Naive B cell (primary cell): Measurements from ENCODE around the gene CYBC1. TPM values are rescaled to one million over a fixed set of nuclear protein-coding genes. Genes with fewer than 3 reads are reported as not detected.

Experiments used
- ATAC-seq, 2 donors: fragments of 150-1000 bp; cut with Tn5 transposase; 2 replicates each; pipeline ENCODE4 v1.10.0; 2021; ENCODE audit warnings: low read depth in 2 of 2, mild to moderate bottlenecking in 2 of 2, moderate library complexity in 2 of 2
- DNase-seq: peaks from one replicate; pipeline ENCODE4 v3.0.0; 2022
- H3K27ac Mint-ChIP-seq, 6 donors: one replicate each; pipeline ENCODE4 v1.8.0; 2020 to 2022; ENCODE audit warnings: mild to moderate bottlenecking in 6 of 6, mixed read lengths in 6 of 6, moderate library complexity in 5 of 6, inconsistent platforms in 2 of 6
- H3K27me3 Mint-ChIP-seq, 3 donors: one replicate each; pipeline ENCODE4 v1.8.0; 2021 to 2022; ENCODE audit warnings: mixed read lengths in 3 of 3, mild to moderate bottlenecking in 1 of 3
- H3K36me3 Mint-ChIP-seq, 2 donors: one replicate each; pipeline ENCODE4 v1.8.0; 2020 to 2022; ENCODE audit warnings: mixed read lengths in 2 of 2, inconsistent platforms in 1 of 2, mild to moderate bottlenecking in 1 of 2
- H3K4me1 Mint-ChIP-seq, 3 donors: one replicate each; pipeline ENCODE4 v1.8.0; 2020 to 2022; ENCODE audit warnings: mixed read lengths in 3 of 3, inconsistent platforms in 1 of 3, mild to moderate bottlenecking in 1 of 3, moderate library complexity in 1 of 3
- H3K4me3 Mint-ChIP-seq, 8 donors: one replicate each; pipeline ENCODE4 v1.8.0; 2020 to 2022; ENCODE audit warnings: mild to moderate bottlenecking in 8 of 8, mixed read lengths in 8 of 8, moderate library complexity in 8 of 8, inconsistent platforms in 2 of 8
- H3K9me3 Mint-ChIP-seq, 7 donors: one replicate each; pipeline ENCODE4 v1.8.0; 2020 to 2022; ENCODE audit warnings: mixed read lengths in 7 of 7, mild to moderate bottlenecking in 5 of 7, inconsistent platforms in 2 of 7, moderate library complexity in 1 of 7
- polyA plus RNA-seq, 6 donors: library from polyadenylated mRNA; unstranded; fragments of 300-500 nt; fragmentation: Illumina TruSeq; gene quantifications; one replicate each; pipeline ENCODE4 v1.2.3, GENCODE V29; 2021; ENCODE audit warnings: low read depth in 6 of 6

The CYBC1 gene
- polyA plus RNA-seq, 6 donors from 2014 or later, result 274 to 340 (median 303) TPM

GRCh38 chr17:82433560-82434215, 16.9 kb downstream of the CYBC1 start:
- H3K4me3 Mint-ChIP-seq, result peak overlapping the region in 3 of 8 donors; percentile 46 to 71 (median 50)
- H3K36me3 Mint-ChIP-seq, result peaks cover 9 to 13% of the 10 kb centered on the region in 2 donors
- peaks cover 14 to 49% (median 42%) of the 10 kb centered on the region in 3 donors for H3K4me1 Mint-ChIP-seq
- peak overlapping the region in 4 of 6 donors; percentile 66 to 85 (median 70) for H3K27ac Mint-ChIP-seq
- no peak for DNase-seq
- peaks cover 0 to 1% (median 0%) of the 10 kb centered on the region in 7 donors for H3K9me3 Mint-ChIP-seq
- no peak for ATAC-seq
- H3K27me3 Mint-ChIP-seq, result no peaks in the 10 kb centered on the region

- H3K27ac Mint-ChIP-seq, result peak overlapping the region in 2 of 6 donors; percentile 7 to 63
- no peak for ATAC-seq
- peaks cover 9 to 13% of the 10 kb centered on the region in 2 donors for H3K36me3 Mint-ChIP-seq
- H3K9me3 Mint-ChIP-seq, result peaks cover 0 to 1% (median 0%) of the 10 kb centered on the region in 7 donors
- no peak overlapping the region for H3K4me3 Mint-ChIP-seq
- DNase-seq, result no peak
- no peaks in the 10 kb centered on the region for H3K27me3 Mint-ChIP-seq
- peaks cover 14 to 45% (median 44%) of the 10 kb centered on the region in 3 donors for H3K4me1 Mint-ChIP-seq
Measured at GRCh38 chr17:82432017-82432416, 18.5 kb downstream of the CYBC1 start.

GRCh38 chr17:82429824-82430223, 20.7 kb downstream of the CYBC1 start:
- Mint-ChIP-seq H3K9me3 (peaks cover 0 to 1% (median 0%) of the 10 kb centered on the region in 7 donors), H3K4me1 (peaks cover 14 to 44% (median 44%) of the 10 kb centered on the region in 3 donors), H3K36me3 (peaks cover 9 to 13% of the 10 kb centered on the region in 2 donors), H3K4me3 (peak overlapping the region in 7 of 8 donors; percentile 0 to 68 (median 55)), H3K27ac (peak overlapping the region in 5 of 6 donors; percentile 0 to 96 (median 80)), H3K27me3 (no peaks in the 10 kb centered on the region)
- ATAC-seq (no peak), DNase-seq (no peak)

- Mint-ChIP-seq H3K36me3 (peaks cover 9 to 13% of the 10 kb centered on the region in 2 donors), H3K27ac (peak overlapping the region in 4 of 6 donors; percentile 15 to 96 (median 66)), H3K4me1 (peaks cover 18 to 46% (median 37%) of the 10 kb centered on the region in 3 donors), H3K27me3 (no peaks in the 10 kb centered on the region), H3K4me3 (peak overlapping the region in 2 of 8 donors; percentile 10 to 41), H3K9me3 (peaks cover 0 to 1% (median 0%) of the 10 kb centered on the region in 7 donors)
- ATAC-seq (no peak), DNase-seq (no peak)
Measured at GRCh38 chr17:82428546-82428945, 22.0 kb downstream of the CYBC1 start.

GRCh38 chr17:82424863-82425159, 25.7 kb downstream of the CYBC1 start:
- H3K9me3 Mint-ChIP-seq, result peaks cover 0 to 3% (median 0%) of the 10 kb centered on the region in 7 donors
- peak overlapping the region in 4 of 6 donors; percentile 16 to 86 (median 54) for H3K27ac Mint-ChIP-seq
- peak overlapping the region in 1 of 8 donors; percentile 67 for H3K4me3 Mint-ChIP-seq
- no peak for DNase-seq
- H3K36me3 Mint-ChIP-seq, result peaks cover 14 to 30% of the 10 kb centered on the region in 2 donors
- no peaks in the 10 kb centered on the region for H3K27me3 Mint-ChIP-seq
- no peak for ATAC-seq
- peaks cover 28 to 62% (median 31%) of the 10 kb centered on the region in 3 donors for H3K4me1 Mint-ChIP-seq

- Mint-ChIP-seq H3K4me3 (peak overlapping the region in 1 of 8 donors; percentile 8), H3K27ac (peak overlapping the region in 3 of 6 donors; percentile 16 to 79 (median 28)), H3K4me1 (peaks cover 28 to 60% (median 31%) of the 10 kb centered on the region in 3 donors), H3K27me3 (no peaks in the 10 kb centered on the region), H3K36me3 (peaks cover 9 to 24% of the 10 kb centered on the region in 2 donors), H3K9me3 (peaks cover 0 to 3% (median 0%) of the 10 kb centered on the region in 7 donors)
- DNase-seq, result peak; percentile 19
- peak; percentile 37 to 50 for ATAC-seq
Measured at GRCh38 chr17:82424001-82424862, 26.3 kb downstream of the CYBC1 start.

GRCh38 chr17:82419540-82419939, 31.0 kb downstream of the CYBC1 start:
- Mint-ChIP-seq H3K4me3 (peak overlapping the region; percentile 72 to 93 (median 86)), H3K27ac (peak overlapping the region in 4 of 6 donors; percentile 58 to 90 (median 76)), H3K27me3 (no peaks in the 10 kb centered on the region), H3K36me3 (peaks cover 10 to 24% of the 10 kb centered on the region in 2 donors), H3K4me1 (peaks cover 25 to 55% (median 30%) of the 10 kb centered on the region in 3 donors), H3K9me3 (peaks cover 0 to 3% (median 0%) of the 10 kb centered on the region in 7 donors)
- DNase-seq (no peak), ATAC-seq (no peak)

GRCh38 chr17:82418001-82418986, 32.3 kb downstream of the CYBC1 start, which contains the start of the genes HEXD and OGFOD3:
Gene HEXD, plus strand, starts transcription at chr17:82418347. Its CDS starts 1,453 bp downstream, at chr17:82419800.
Gene OGFOD3, minus strand, starts transcription at chr17:82418586. Its CDS starts 101 bp downstream, at chr17:82418485.
- peak within 1 kb of the TSS; percentile 72 to 93 (median 86) for H3K4me3 Mint-ChIP-seq
- H3K27ac Mint-ChIP-seq, result peak within 1 kb of the TSS; percentile 58 to 90 (median 78)
- peaks cover 0 to 3% (median 0%) of the 10 kb centered on the region in 7 donors for H3K9me3 Mint-ChIP-seq
- peak; percentile 82 to 85 for ATAC-seq
- peaks cover 29 to 51% (median 29%) of the 10 kb centered on the region in 3 donors for H3K4me1 Mint-ChIP-seq
- peaks cover 13 to 24% of the 10 kb centered on the region in 2 donors for H3K36me3 Mint-ChIP-seq
- DNase-seq, result peak; percentile 92
- H3K27me3 Mint-ChIP-seq, result no peaks in the 10 kb centered on the region

GRCh38 chr17:82416771-82417170, 33.8 kb downstream of the CYBC1 start:
- H3K36me3 Mint-ChIP-seq, result peaks cover 5 to 10% of the 10 kb centered on the region in 2 donors
- H3K9me3 Mint-ChIP-seq, result no peaks in the 10 kb centered on the region
- DNase-seq (no peak), ATAC-seq (no peak)
- peak overlapping the region in 1 of 8 donors; percentile 69 for H3K4me3 Mint-ChIP-seq
- H3K4me1 Mint-ChIP-seq, result peaks cover 28 to 43% (median 29%) of the 10 kb centered on the region in 3 donors
- H3K27me3 Mint-ChIP-seq, result no peaks in the 10 kb centered on the region
- no peak overlapping the region for H3K27ac Mint-ChIP-seq

GRCh38 chr17:82416264-82416663, 34.3 kb downstream of the CYBC1 start:
- no peaks in the 10 kb centered on the region for H3K27me3 Mint-ChIP-seq
- peaks cover 28 to 38% (median 29%) of the 10 kb centered on the region in 3 donors for H3K4me1 Mint-ChIP-seq
- H3K27ac Mint-ChIP-seq, result no peak overlapping the region
- no peaks in the 10 kb centered on the region for H3K9me3 Mint-ChIP-seq
- peaks cover 5% of the 10 kb centered on the region in 2 donors for H3K36me3 Mint-ChIP-seq
- peak overlapping the region in 2 of 8 donors; percentile 12 to 56 for H3K4me3 Mint-ChIP-seq
- DNase-seq (no peak), ATAC-seq (no peak)

GRCh38 chr17:82415786-82416185, 34.8 kb downstream of the CYBC1 start:
- H3K4me1 Mint-ChIP-seq, result peaks cover 24 to 33% (median 29%) of the 10 kb centered on the region in 3 donors
- H3K27ac Mint-ChIP-seq, result peak overlapping the region in 4 of 6 donors; percentile 41 to 92 (median 58)
- ATAC-seq, result no peak
- no peak for DNase-seq
- H3K27me3 Mint-ChIP-seq, result no peaks in the 10 kb centered on the region
- peaks cover 0 to 5% of the 10 kb centered on the region in 2 donors for H3K36me3 Mint-ChIP-seq
- no peaks in the 10 kb centered on the region for H3K9me3 Mint-ChIP-seq
- peak overlapping the region in 1 of 8 donors; percentile 12 for H3K4me3 Mint-ChIP-seq

- ATAC-seq (no peak), DNase-seq (no peak)
- H3K9me3 Mint-ChIP-seq, result no peaks in the 10 kb centered on the region
- peaks cover 22 to 32% (median 29%) of the 10 kb centered on the region in 3 donors for H3K4me1 Mint-ChIP-seq
- H3K27me3 Mint-ChIP-seq, result no peaks in the 10 kb centered on the region
- H3K4me3 Mint-ChIP-seq, result peak overlapping the region in 2 of 8 donors; percentile 12 to 19
- peaks cover 0 to 5% of the 10 kb centered on the region in 2 donors for H3K36me3 Mint-ChIP-seq
- peak overlapping the region in 3 of 6 donors; percentile 41 to 92 (median 60) for H3K27ac Mint-ChIP-seq
Measured at GRCh38 chr17:82415336-82415735, 35.2 kb downstream of the CYBC1 start.
